ENCODE measurements around the gene SHISAL1.

GRCh38 chr22:44211946-44212930 is 100.5 kb downstream of the SHISAL1 start:
- TF ChIP-seq CTCF (IDR thresholded peaks at IDR 0.05; ENCODE audit: insufficient read depth, low read length) (no peak), POLR2AphosphoS5 (IDR thresholded peaks at IDR 0.05; ENCODE audit: low read depth) (no peak)

Data from HL-60 (cell line).